OCI-LY7 (cell line): ENCODE data around the gene CACNA1I. TPM values are rescaled to one million over a fixed set of nuclear protein-coding genes. Genes with fewer than 3 reads are reported as not detected.

Experiments used
- BruUV-seq: library from RNA; stranded (reverse); fragments of 400-500 nt; replicated peaks from 2 replicates; lab custom pipeline; 2021; lab: Mats Ljungman, UMichigan
- CTCF ChIA-PET: fragments of 300-600 bp; sonication (Branson Sonifier 250); formaldehyde crosslinking; loops from one replicate; lab custom pipeline; 2022; ENCODE audit warnings: antibody characterized with exemption; ENCODE audit not compliant: unreplicated experiment; lab: Charles Lee
- POLR2A ChIA-PET: fragments of 300-600 bp; sonication (Branson Sonifier 250); formaldehyde crosslinking; loops from one replicate; lab custom pipeline; 2022; ENCODE audit warnings: antibody characterized with exemption; lab: Charles Lee
- DNase-seq: peaks from one replicate; pipeline ENCODE4 v3.0.0-alpha.2; 2015; ENCODE audit warnings: low spot score
- H2AFZ ChIP-seq: fragments of 200-600 bp; sonication (generic), shearing (Covaris generic); 2 replicates; pipeline ENCODE4 v1.6.1; 2014; ENCODE audit warnings: mild to moderate bottlenecking, antibody characterized with exemption, low read length, moderate library complexity
- H3K27ac ChIP-seq: fragments of 200-600 bp; sonication (generic); 2 replicates; pipeline ENCODE4 v1.5.1; 2014; ENCODE audit warnings: mixed run types, low read depth, mild to moderate bottlenecking, moderate library complexity, low read length, inconsistent platforms; ENCODE audit not compliant: poor library complexity, severe bottlenecking
- H3K36me3 ChIP-seq: fragments of 200-600 bp; sonication (generic); 2 replicates; pipeline ENCODE4 v1.6.1; 2014; ENCODE audit warnings: mild to moderate bottlenecking, antibody characterized with exemption, low read length, moderate library complexity, mixed read lengths; ENCODE audit not compliant: insufficient read depth
- H3K4me1 ChIP-seq: fragments of 200-600 bp; sonication (generic); 2 replicates; pipeline ENCODE4 v1.5.1; 2014; ENCODE audit warnings: mild to moderate bottlenecking, low read length; ENCODE audit not compliant: insufficient read depth, poor library complexity, severe bottlenecking
- H3K4me2 ChIP-seq: fragments of 200-600 bp; sonication (generic); 2 replicates; pipeline ENCODE4 v1.6.1; 2014; ENCODE audit warnings: mild to moderate bottlenecking, low read length
- H3K4me3 ChIP-seq: fragments of 200-600 bp; sonication (generic); 2 replicates; pipeline ENCODE4 v1.5.1; 2014; ENCODE audit warnings: mild to moderate bottlenecking, low read depth, low read length; ENCODE audit not compliant: poor library complexity, severe bottlenecking
- H3K79me2 ChIP-seq: fragments of 200-600 bp; sonication (generic); 2 replicates; pipeline ENCODE4 v1.6.1; 2016; ENCODE audit warnings: low read depth, mild to moderate bottlenecking, low read length, moderate library complexity, mixed read lengths; ENCODE audit not compliant: insufficient read depth
- H3K9me2 ChIP-seq: fragments of 200-600 bp; sonication (generic); 2 replicates; pipeline ENCODE4 v1.6.1; 2016; ENCODE audit warnings: mild to moderate bottlenecking, low read length, mixed read lengths; ENCODE audit not compliant: insufficient read depth
- H3K9me3 ChIP-seq: fragments of 200-600 bp; sonication (generic); 2 replicates; pipeline ENCODE4 v1.6.1; 2014; ENCODE audit warnings: mild to moderate bottlenecking, mixed run types, low read length, mixed read lengths
- H4K20me1 ChIP-seq: fragments of 200-600 bp; sonication (generic); 2 replicates; pipeline ENCODE4 v1.6.1; 2014; ENCODE audit warnings: mild to moderate bottlenecking, antibody characterized with exemption, low read length, moderate library complexity, mixed read lengths; ENCODE audit not compliant: insufficient read depth
- CTCF ChIP-seq: fragments of 200-600 bp; sonication (generic); conservative IDR thresholded peaks from 2 replicates; pipeline ENCODE4 v1.5.1; 2014; ENCODE audit warnings: mild to moderate bottlenecking, antibody characterized with exemption, low read length, moderate library complexity, mixed read lengths
- EZH2phosphoT487 ChIP-seq: fragments of 200-600 bp; sonication (generic); IDR thresholded peaks from 2 replicates; pipeline ENCODE4 v1.6.1; 2018; ENCODE audit warnings: low read depth, borderline replicate concordance, mild to moderate bottlenecking, mixed run types, antibody characterized with exemption, low read length, moderate library complexity, mixed read lengths
- intact Hi-C: fragments of 100-400 bp; cut with micrococcal nuclease; formaldehyde crosslinking; loops from one replicate; pipeline ENCODE4 v1.10.0; 2022; ENCODE audit not compliant: unreplicated experiment
- total RNA-seq, 2 experiments: library from RNA; depleted of rRNA in 1 of 2; stranded (reverse); fragments of >200 nt in 1 of 2; shearing (Covaris generic) in 1 of 2; gene quantifications; 2 replicates each; pipeline ENCODE4 v1.2.3, GENCODE V29; 2014 to 2022

CACNA1I gene
- total RNA-seq, 2 experiments from 2014 or later, result 0.03 TPM; not detected in 1

GRCh38 chr22:39530692-39531331 is 39.7 kb upstream of the CACNA1I start:
- CTCF ChIA-PET, result interaction anchor here (0.6 kb wide), 2 partner anchors 34 to 223 kb away, joined by 3 read pairs; no protein-coding TSS in a partner anchor
- Histone ChIP-seq H3K4me1 (peaks cover 73% of the 10 kb centered on the region), H3K4me3 (peak overlapping the region; percentile 97), H4K20me1 (peaks cover 3% of the 10 kb centered on the region; the same call in 1 of the 2 replicates), H3K27ac (peak overlapping the region; percentile 95), H3K9me2 (no peaks in the 10 kb centered on the region), H3K9me3 (no peaks in the 10 kb centered on the region), H2AFZ (no peak overlapping the region), H3K36me3 (peaks cover 44% of the 10 kb centered on the region), H3K4me2 (peak overlapping the region; percentile 81), H3K79me2 (peaks cover 27% of the 10 kb centered on the region)
- POLR2A ChIA-PET, result interaction anchor here (0.6 to 2.4 kb wide), 6 partner anchors 11 to 513 kb away, joined by 3 to 15 read pairs (median 4); partner anchors contain the start of genes ATF4 and RPL3
- intact Hi-C loops, result loop anchor here (10.0 kb wide), 2 partner anchors 414 to 644 kb away; partner anchors contain the start of gene TNRC6B
- peak; percentile 65 for TF ChIP-seq CTCF
- TF ChIP-seq EZH2phosphoT487, result no peak
- DNase-seq, result peak; percentile 79
- BruUV-seq, result no TSS peak

GRCh38 chr22:39532215-39533073 is 38.1 kb upstream of the CACNA1I start, which contains the start of gene RPS19BP1:
TSS of gene RPS19BP1 (minus strand) at chr22:39532748. CDS start at chr22:39532738, 10 bp downstream.
- Histone ChIP-seq H3K36me3 (peaks cover 35% of the 10 kb centered on the region), H3K79me2 (peaks cover 27% of the 10 kb centered on the region), H3K9me3 (no peaks in the 10 kb centered on the region), H2AFZ (peak within 1 kb of the TSS; percentile 51; the same call in 1 of the 2 replicates), H3K4me1 (peaks cover 57% of the 10 kb centered on the region), H3K4me3 (peak within 1 kb of the TSS; percentile 97), H3K9me2 (no peaks in the 10 kb centered on the region), H3K4me2 (peak within 1 kb of the TSS; percentile 81), H3K27ac (peak within 1 kb of the TSS; percentile 66), H4K20me1 (peaks cover 3% of the 10 kb centered on the region; the same call in 1 of the 2 replicates)
- ChIA-PET POLR2A (interaction anchor here (2.4 kb wide), 1 partner anchor 12 kb away, joined by 15 read pairs; the partner anchor contains the start of gene ATF4), CTCF (no interaction called here)
- TF ChIP-seq EZH2phosphoT487, result no peak
- TF ChIP-seq CTCF, result no peak
- intact Hi-C loops, result loop anchor here (2.0 to 10.0 kb wide), 3 partner anchors 412 to 814 kb away; partner anchors contain the start of genes ADSL and TNRC6B
- peak; percentile 100 for DNase-seq
- no TSS peak for BruUV-seq
